ENCODE results near the gene TNFSF10. TPM values are rescaled to one million over a fixed set of nuclear protein-coding genes. Genes with fewer than 3 reads are reported as not detected.
A peak's percentile ranks its signal among the peaks of the same experiment; 100 is the strongest.

The TNFSF10 gene
- total and polyA plus RNA-seq, 9 of the 15 experiments (the other 6 are each of a cell fraction or from before 2014, with no cell fraction given), result 0.07 to 1.3 (median 0.27) TPM; not detected in 1

- TF ChIP-seq DDX20 (tag; IDR thresholded peaks at IDR 0.05; ENCODE audit: low read depth) (no peak), RBM15 (IDR thresholded peaks at IDR 0.05; ENCODE audit: insufficient read depth, low read length) (no peak), ZNF589 (CRISPR knock-in tag; IDR thresholded peaks at IDR 0.05; ENCODE audit: low read depth) (no peak), PRMT5 (CRISPR knock-in tag; IDR thresholded peaks at IDR 0.05) (no peak), ZNF436 (CRISPR knock-in tag; IDR thresholded peaks at IDR 0.05) (no peak), ZNF431 (CRISPR knock-in tag; IDR thresholded peaks at IDR 0.05) (no peak), KDM4B (IDR thresholded peaks at IDR 0.05; ENCODE audit: borderline replicate concordance in 2 of 2, low read depth in 1 of 2) (no peak), NBN (IDR thresholded peaks at IDR 0.05; ENCODE audit: low read depth) (no peak; the same call in 1 of the 2 replicates), MBD1 (CRISPR knock-in tag; IDR thresholded peaks at IDR 0.05) (no peak), CXXC5 (CRISPR knock-in tag; IDR thresholded peaks at IDR 0.05) (peak; percentile 33; the same call in 1 of the 2 replicates), ILF3 (IDR thresholded peaks at IDR 0.05; ENCODE audit: borderline replicate concordance) (no peak), RB1 (IDR thresholded peaks at IDR 0.05; ENCODE audit: low read depth) (no peak), SNAPC5 (CRISPR knock-in tag; IDR thresholded peaks at IDR 0.05) (no peak), THRAP3 (IDR thresholded peaks at IDR 0.05; ENCODE audit: borderline replicate concordance) (no peak), ZBED1 (IDR thresholded peaks at IDR 0.05) (no peak), RBM34 (IDR thresholded peaks at IDR 0.05; ENCODE audit: borderline replicate concordance, insufficient read depth, low read length) (no peak), ZBTB7A (IDR thresholded peaks at IDR 0.05; ENCODE audit: borderline replicate concordance, control insufficient read depth, low read depth, low read length) (no peak), SIN3A (IDR thresholded peaks at IDR 0.05; ENCODE audit: borderline replicate concordance in 2 of 2, control insufficient read depth in 1 of 2, low read depth in 2 of 2, low read length in 2 of 2) (no peak), ZFP30 (CRISPR knock-in tag; IDR thresholded peaks at IDR 0.05; ENCODE audit: borderline replicate concordance) (no peak), ZNF551 (CRISPR knock-in tag; IDR thresholded peaks at IDR 0.05) (no peak), SMARCC2 (IDR thresholded peaks at IDR 0.05; ENCODE audit: low read depth) (peak; percentile 50; the same call in 1 of the 2 replicates), SETDB1 (IDR thresholded peaks at IDR 0.05; ENCODE audit: low read length) (no peak)
- TF ChIP-seq, protein P1, sequence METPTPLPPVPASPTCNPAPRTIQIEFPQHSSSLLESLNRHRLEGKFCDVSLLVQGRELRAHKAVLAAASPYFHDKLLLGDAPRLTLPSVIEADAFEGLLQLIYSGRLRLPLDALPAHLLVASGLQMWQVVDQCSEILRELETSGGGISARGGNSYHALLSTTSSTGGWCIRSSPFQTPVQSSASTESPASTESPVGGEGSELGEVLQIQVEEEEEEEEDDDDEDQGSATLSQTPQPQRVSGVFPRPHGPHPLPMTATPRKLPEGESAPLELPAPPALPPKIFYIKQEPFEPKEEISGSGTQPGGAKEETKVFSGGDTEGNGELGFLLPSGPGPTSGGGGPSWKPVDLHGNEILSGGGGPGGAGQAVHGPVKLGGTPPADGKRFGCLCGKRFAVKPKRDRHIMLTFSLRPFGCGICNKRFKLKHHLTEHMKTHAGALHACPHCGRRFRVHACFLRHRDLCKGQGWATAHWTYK (CRISPR knock-in tag; IDR thresholded peaks at IDR 0.05), result 0 out of 2 replicates have a peak, but pooled peaks have one; percentile 38
- TF ChIP-seq, protein P2, sequence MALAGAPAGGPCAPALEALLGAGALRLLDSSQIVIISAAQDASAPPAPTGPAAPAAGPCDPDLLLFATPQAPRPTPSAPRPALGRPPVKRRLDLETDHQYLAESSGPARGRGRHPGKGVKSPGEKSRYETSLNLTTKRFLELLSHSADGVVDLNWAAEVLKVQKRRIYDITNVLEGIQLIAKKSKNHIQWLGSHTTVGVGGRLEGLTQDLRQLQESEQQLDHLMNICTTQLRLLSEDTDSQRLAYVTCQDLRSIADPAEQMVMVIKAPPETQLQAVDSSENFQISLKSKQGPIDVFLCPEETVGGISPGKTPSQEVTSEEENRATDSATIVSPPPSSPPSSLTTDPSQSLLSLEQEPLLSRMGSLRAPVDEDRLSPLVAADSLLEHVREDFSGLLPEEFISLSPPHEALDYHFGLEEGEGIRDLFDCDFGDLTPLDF (CRISPR knock-in tag; IDR thresholded peaks at IDR 0.05), result no peak
These were observed 11.2 kb downstream of the TNFSF10 start (continued) for GRCh38 chr3:172511783-172512762.

All from K562 (cell line).